Body of pancreas (tissue), 4 donors: ENCODE data around the gene PBX3. TPM values are rescaled to one million over a fixed set of nuclear protein-coding genes. Genes with fewer than 3 reads are reported as not detected.

Experiments used
- ATAC-seq: fragments of 150-250 bp; one replicate; pipeline ENCODE4 v1.9.1; 2016
- DNase-seq, 4 donors: peaks; one replicate each; pipeline ENCODE4 v3.0.0-alpha.2; 2019
- H3K27ac ChIP-seq, 4 donors: fragments of 200-600 bp; sonication (generic); 1 replicate in 3 of 4; 2 replicates in 1 of 4; pipeline versions ENCODE4 v1.5.1 to v1.6.1; 2016 to 2019; ENCODE audit warnings: mild to moderate bottlenecking in 1 of 4, mixed read lengths in 1 of 4, moderate library complexity in 1 of 4
- H3K27me3 ChIP-seq, 2 donors: fragments of 200-600 bp; sonication (generic); one replicate each; pipeline ENCODE4 v1.6.0; 2016; ENCODE audit warnings: mild to moderate bottlenecking in 1 of 2
- H3K36me3 ChIP-seq, 2 donors: fragments of 200-600 bp; sonication (generic); replicated peaks in 1 of 2; 2 replicates each; pipeline ENCODE4 v1.5.1; 2016; ENCODE audit warnings: low read depth in 2 of 2; ENCODE audit not compliant: insufficient read depth in 1 of 2
- H3K4me1 ChIP-seq: fragments of 200-600 bp; sonication (generic); one replicate; pipeline ENCODE4 v1.6.0; 2016
- H3K4me3 ChIP-seq, 2 donors: fragments of 200-600 bp; sonication (generic); 1 replicate in 1 of 2; 2 replicates in 1 of 2; pipeline ENCODE4 v1.5.1; 2016 to 2019
- H3K9me3 ChIP-seq, 3 donors: fragments of 200-600 bp; sonication (generic); 1 replicate in 2 of 3; 2 replicates in 1 of 3; pipeline ENCODE4 v1.5.1; 2016
- CTCF ChIP-seq, 7 experiments: fragments of 450-650 bp in 4 of 7; fragments of 200-600 bp in 3 of 7; sonication (generic) in 3 of 7; IDR thresholded peaks; one replicate each; pipeline ENCODE4 v1.5.1; 2016 to 2019; ENCODE audit warnings: antibody characterized with exemption in 7 of 7
- POLR2A ChIP-seq, 3 donors: fragments of 450-650 bp; IDR thresholded peaks; one replicate each; pipeline ENCODE4 v1.6.1; 2016; ENCODE audit warnings: antibody characterized with exemption in 3 of 3, mild to moderate bottlenecking in 2 of 3
- WGBS, 2 donors: methylation state at CpG; one replicate each; pipeline ENCODE4 v1.1.5; 2017; 5-methylcytosine and 5-hydroxymethylcytosine counted together
- intact Hi-C: fragments of 100-400 bp; cut with DNase I; formaldehyde crosslinking; loops from one replicate; pipeline ENCODE4 v1.15.1; 2023
- total RNA-seq, 2 donors: library from RNA; depleted of rRNA; stranded (reverse); fragments of >200 nt; gene quantifications; one replicate each; pipeline ENCODE4 v1.1.0, GENCODE V29; 2016

PBX3 gene
- total RNA-seq, 2 donors from 2014 or later = 12.5 to 36.3 TPM

- Histone ChIP-seq H3K4me1 (peaks cover 18% of the 10 kb centered on the region), H3K27me3 (no peaks in the 10 kb centered on the region), H3K9me3 (no peaks in the 10 kb centered on the region), H3K27ac (no peak overlapping the region), H3K4me3 (no peak overlapping the region), H3K36me3 (no peaks in the 10 kb centered on the region)
- no peak for TF ChIP-seq POLR2A (IDR thresholded peaks at IDR 0.05)
- no peak for TF ChIP-seq CTCF (IDR thresholded peaks at IDR 0.05)
- intact Hi-C loops = no loop called here
- DNase-seq = no peak
- 77 to 79% methylated on average over 4 of the region's 4 CpGs for WGBS, 2 donors
- no peak for ATAC-seq
Observed at GRCh38 chr9:125705893-125706292, 41.3 kb upstream of the PBX3 start.

GRCh38 chr9:125706651-125707471 is 40.3 kb upstream of the PBX3 start, which contains the start of gene MAPKAP1:
Gene MAPKAP1, minus strand, starts transcription at chr9:125707208. Its CDS starts 34,634 bp downstream, at chr9:125672574.
- H3K9me3 ChIP-seq = no peaks in the 10 kb centered on the region
- H3K27me3 ChIP-seq = no peaks in the 10 kb centered on the region
- DNase-seq (peak; percentile 96 to 98 (median 97)), ATAC-seq (peak; percentile 99)
- H3K27ac ChIP-seq = peak within 1 kb of the TSS; percentile 42 to 76 (median 60)
- no peaks in the 10 kb centered on the region for H3K36me3 ChIP-seq
- TF ChIP-seq CTCF (IDR thresholded peaks at IDR 0.05) (peak in 1 of 7 experiments; percentile 1), POLR2A (IDR thresholded peaks at IDR 0.05) (peak; percentile 43 to 81 (median 76))
- H3K4me1 ChIP-seq = peaks cover 18% of the 10 kb centered on the region
- 1 to 2% methylated on average over 17 to 55 of the region's 63 CpGs for WGBS, 2 donors
- intact Hi-C loops = no loop called here
- peak within 1 kb of the TSS; percentile 93 to 99 for H3K4me3 ChIP-seq

GRCh38 chr9:125707472-125707804 is 39.7 kb upstream of the PBX3 start:
- peak overlapping the region in 3 of 4 donors; percentile 55 to 76 (median 66) for H3K27ac ChIP-seq
- no peaks in the 10 kb centered on the region for H3K27me3 ChIP-seq
- H3K4me1 ChIP-seq = peaks cover 18% of the 10 kb centered on the region
- H3K36me3 ChIP-seq = no peaks in the 10 kb centered on the region
- intact Hi-C loops = no loop called here
- H3K4me3 ChIP-seq = no peak overlapping the region
- WGBS, 2 donors = 20 to 31% methylated on average over 4 of the region's 4 CpGs
- no peaks in the 10 kb centered on the region for H3K9me3 ChIP-seq
- TF ChIP-seq POLR2A (IDR thresholded peaks at IDR 0.05) (no peak), CTCF (IDR thresholded peaks at IDR 0.05) (no peak)
- no peak for ATAC-seq
- DNase-seq = no peak

- Histone ChIP-seq H3K27me3 (no peaks in the 10 kb centered on the region), H3K27ac (no peak overlapping the region), H3K36me3 (no peaks in the 10 kb centered on the region), H3K4me1 (no peaks in the 10 kb centered on the region), H3K4me3 (no peak overlapping the region), H3K9me3 (no peaks in the 10 kb centered on the region)
- DNase-seq = no peak
- intact Hi-C loops = no loop called here
- WGBS, 2 donors = 76 to 85% methylated on average over 13 of the region's 13 CpGs
- TF ChIP-seq POLR2A (IDR thresholded peaks at IDR 0.05) (no peak), CTCF (IDR thresholded peaks at IDR 0.05) (no peak)
- ATAC-seq = no peak
Observed at GRCh38 chr9:125726456-125727132, 20.6 kb upstream of the PBX3 start.
